ENCODE results near the gene DEPDC4. TPM values are rescaled to one million over a fixed set of nuclear protein-coding genes. Genes with fewer than 3 reads are reported as not detected.

DEPDC4 gene
- total RNA-seq, 1 donor from 2014 or later: 1.7 TPM

DNA sequence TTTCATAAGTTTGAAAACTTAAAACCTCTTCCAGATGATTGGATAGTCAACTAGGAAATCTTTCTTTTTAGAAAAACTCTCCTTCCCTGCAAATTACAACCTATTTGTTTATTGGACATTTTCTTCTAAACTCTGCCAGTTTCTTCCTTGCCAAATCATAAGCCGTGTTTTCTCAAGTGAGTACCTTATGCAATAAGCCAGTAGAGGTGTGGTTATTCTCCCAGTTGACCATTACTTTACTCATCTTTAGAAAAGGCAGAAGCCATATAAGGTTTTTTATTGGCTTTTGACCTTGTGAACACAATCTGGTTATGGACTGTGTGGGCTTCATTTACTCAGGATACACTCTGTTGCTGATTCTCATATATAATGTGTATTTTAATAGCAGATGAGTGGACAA lies 51.7 kb downstream of the DEPDC4 start:
- Histone ChIP-seq H3K79me2 (ENCODE audit: insufficient read depth, low read length) (no peaks in the 10 kb centered on the region), H3K9me3 (ENCODE audit: insufficient read depth, low read depth, low read length) (no peaks in the 10 kb centered on the region), H4K20me1 (ENCODE audit: insufficient read depth, low read length) (no peaks in the 10 kb centered on the region), H3K36me3 (ENCODE audit: insufficient read depth, low read length) (peaks cover 18% of the 10 kb centered on the region), H3K9ac (ENCODE audit: low read length) (no peak overlapping the region), H3K27ac (ENCODE audit: low read depth, low read length) (no peak overlapping the region), H3K4me1 (ENCODE audit: insufficient read depth, low read length) (no peaks in the 10 kb centered on the region), H2AFZ (ENCODE audit: low read depth, low read length) (no peak overlapping the region), H3K4me2 (ENCODE audit: low read length) (no peak overlapping the region), H3K27me3 (ENCODE audit: insufficient read depth, low read length) (no peaks in the 10 kb centered on the region), H3K4me3 (ENCODE audit: insufficient read depth, low read depth, low read length) (no peak overlapping the region)
- Mint-ChIP-seq H3K27ac (ENCODE audit: unreplicated experiment) (no peak overlapping the region), H3K9me3 (ENCODE audit: unreplicated experiment) (no peaks in the 10 kb centered on the region), H3K27me3 (ENCODE audit: low read depth, unreplicated experiment) (no peaks in the 10 kb centered on the region), H3K36me3 (ENCODE audit: low read depth, unreplicated experiment) (peaks cover 2% of the 10 kb centered on the region), H3K4me1 (ENCODE audit: low read depth, unreplicated experiment) (no peaks in the 10 kb centered on the region), H3K4me3 (ENCODE audit: unreplicated experiment) (no peak overlapping the region)
- TF ChIP-seq EZH2 (IDR thresholded peaks at IDR 0.05; ENCODE audit: insufficient read depth, low read length): no peak
- TF ChIP-seq, protein P1, sequence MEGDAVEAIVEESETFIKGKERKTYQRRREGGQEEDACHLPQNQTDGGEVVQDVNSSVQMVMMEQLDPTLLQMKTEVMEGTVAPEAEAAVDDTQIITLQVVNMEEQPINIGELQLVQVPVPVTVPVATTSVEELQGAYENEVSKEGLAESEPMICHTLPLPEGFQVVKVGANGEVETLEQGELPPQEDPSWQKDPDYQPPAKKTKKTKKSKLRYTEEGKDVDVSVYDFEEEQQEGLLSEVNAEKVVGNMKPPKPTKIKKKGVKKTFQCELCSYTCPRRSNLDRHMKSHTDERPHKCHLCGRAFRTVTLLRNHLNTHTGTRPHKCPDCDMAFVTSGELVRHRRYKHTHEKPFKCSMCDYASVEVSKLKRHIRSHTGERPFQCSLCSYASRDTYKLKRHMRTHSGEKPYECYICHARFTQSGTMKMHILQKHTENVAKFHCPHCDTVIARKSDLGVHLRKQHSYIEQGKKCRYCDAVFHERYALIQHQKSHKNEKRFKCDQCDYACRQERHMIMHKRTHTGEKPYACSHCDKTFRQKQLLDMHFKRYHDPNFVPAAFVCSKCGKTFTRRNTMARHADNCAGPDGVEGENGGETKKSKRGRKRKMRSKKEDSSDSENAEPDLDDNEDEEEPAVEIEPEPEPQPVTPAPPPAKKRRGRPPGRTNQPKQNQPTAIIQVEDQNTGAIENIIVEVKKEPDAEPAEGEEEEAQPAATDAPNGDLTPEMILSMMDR (IDR thresholded peaks at IDR 0.05; ENCODE audit: insufficient read depth, low read depth, low read length): no peak
- DNase-seq (ENCODE audit: low read depth) (no peak), FAIRE-seq (no peak)

DNA sequence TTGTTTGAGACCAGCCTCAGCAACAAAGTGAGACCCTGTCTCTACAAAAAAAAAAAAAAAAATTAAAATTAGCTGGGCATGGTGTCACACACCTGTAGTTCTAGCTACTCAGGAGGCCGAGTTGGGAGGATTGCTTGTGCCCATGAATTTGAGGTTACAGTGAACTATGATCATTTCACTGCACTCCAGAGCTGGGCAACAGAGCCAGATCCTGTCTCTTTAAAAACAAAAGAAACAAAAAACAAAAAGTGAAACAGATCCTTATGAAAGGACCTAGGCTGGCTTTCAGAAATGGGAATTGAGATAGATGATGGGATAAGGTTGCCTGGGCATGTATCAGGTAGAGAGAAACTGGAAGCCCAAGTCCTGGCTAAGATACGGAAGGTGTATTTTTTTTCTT lies 52.4 kb downstream of the DEPDC4 start:
- H3K36me3 Mint-ChIP-seq (ENCODE audit: low read depth, unreplicated experiment): peaks cover 2% of the 10 kb centered on the region
- H3K9me3 ChIP-seq (ENCODE audit: insufficient read depth, low read depth, low read length): no peaks in the 10 kb centered on the region
- H3K4me1 Mint-ChIP-seq (ENCODE audit: low read depth, unreplicated experiment): no peaks in the 10 kb centered on the region
- H3K79me2 ChIP-seq (ENCODE audit: insufficient read depth, low read length): no peaks in the 10 kb centered on the region
- no peak overlapping the region for H3K4me3 Mint-ChIP-seq (ENCODE audit: unreplicated experiment)
- H3K4me3 ChIP-seq (ENCODE audit: insufficient read depth, low read depth, low read length): no peak overlapping the region
- no peak for DNase-seq (ENCODE audit: low read depth)
- no peak overlapping the region for H3K9ac ChIP-seq (ENCODE audit: low read length)
- no peaks in the 10 kb centered on the region for H3K27me3 ChIP-seq (ENCODE audit: insufficient read depth, low read length)
- no peak overlapping the region for H2AFZ ChIP-seq (ENCODE audit: low read depth, low read length)
- FAIRE-seq: no peak
- H3K27ac ChIP-seq (ENCODE audit: low read depth, low read length): no peak overlapping the region
- peaks cover 15% of the 10 kb centered on the region for H3K36me3 ChIP-seq (ENCODE audit: insufficient read depth, low read length)
- no peak overlapping the region for H3K27ac Mint-ChIP-seq (ENCODE audit: unreplicated experiment)
- no peaks in the 10 kb centered on the region for H3K4me1 ChIP-seq (ENCODE audit: insufficient read depth, low read length)
- no peak for TF ChIP-seq EZH2 (IDR thresholded peaks at IDR 0.05; ENCODE audit: insufficient read depth, low read length)
- H3K4me2 ChIP-seq (ENCODE audit: low read length): no peak overlapping the region
- no peaks in the 10 kb centered on the region for H3K27me3 Mint-ChIP-seq (ENCODE audit: low read depth, unreplicated experiment)
- no peaks in the 10 kb centered on the region for H3K9me3 Mint-ChIP-seq (ENCODE audit: unreplicated experiment)
- H4K20me1 ChIP-seq (ENCODE audit: insufficient read depth, low read length): no peaks in the 10 kb centered on the region

DNA sequence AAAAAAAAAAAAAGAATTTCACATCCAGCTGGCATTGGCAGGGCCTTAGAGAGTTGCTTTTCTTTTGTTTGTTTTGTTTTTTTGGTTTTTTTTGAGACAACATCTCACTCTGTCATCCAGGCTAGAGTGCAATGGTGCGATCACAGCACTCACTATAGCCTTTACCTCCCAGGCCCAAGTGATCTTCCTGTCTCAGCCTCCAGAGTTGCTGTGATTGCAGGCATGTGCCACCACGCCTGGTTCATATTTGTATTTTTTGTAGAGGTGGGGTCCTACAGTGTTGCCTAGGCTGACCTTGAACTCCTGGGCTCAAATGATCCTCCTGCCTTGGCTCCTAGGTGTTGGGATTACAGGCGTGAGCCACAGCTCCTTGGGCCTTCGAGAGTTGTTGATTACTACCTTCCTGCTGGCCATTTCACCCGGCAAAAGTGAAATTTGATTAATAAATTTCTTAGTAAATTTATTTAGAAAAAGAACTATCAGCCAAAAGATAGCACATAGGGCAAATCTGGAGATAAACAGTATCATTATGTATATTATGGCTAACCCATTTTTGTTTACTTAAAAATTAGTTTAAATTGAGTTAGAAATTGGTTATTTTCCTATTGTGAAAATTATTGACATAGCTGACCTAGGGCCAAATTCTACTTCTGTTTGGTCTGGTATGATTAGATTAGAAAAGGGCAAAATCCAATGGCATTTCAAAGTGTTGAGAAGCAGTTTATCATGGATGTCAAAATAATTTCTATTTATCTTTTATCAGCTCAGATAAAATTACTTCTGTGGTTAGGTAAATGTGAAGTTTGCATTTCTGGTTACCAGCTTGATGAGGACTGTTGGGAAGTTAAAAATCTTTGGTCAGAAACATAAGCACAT lies 53.6 kb downstream of the DEPDC4 start:
- TF ChIP-seq, protein P1 (IDR thresholded peaks at IDR 0.05; ENCODE audit: insufficient read depth, low read depth, low read length): no peak
- no peak for TF ChIP-seq EZH2 (IDR thresholded peaks at IDR 0.05; ENCODE audit: insufficient read depth, low read length)
- H3K27ac Mint-ChIP-seq (ENCODE audit: unreplicated experiment): no peak overlapping the region
- no peaks in the 10 kb centered on the region for H3K9me3 ChIP-seq (ENCODE audit: insufficient read depth, low read depth, low read length)
- no peaks in the 10 kb centered on the region for H3K4me1 ChIP-seq (ENCODE audit: insufficient read depth, low read length)
- no peaks in the 10 kb centered on the region for H3K79me2 ChIP-seq (ENCODE audit: insufficient read depth, low read length)
- no peak overlapping the region for H3K27ac ChIP-seq (ENCODE audit: low read depth, low read length)
- no peaks in the 10 kb centered on the region for H3K9me3 Mint-ChIP-seq (ENCODE audit: unreplicated experiment)
- H4K20me1 ChIP-seq (ENCODE audit: insufficient read depth, low read length): no peaks in the 10 kb centered on the region
- DNase-seq (ENCODE audit: low read depth) (no peak), FAIRE-seq (no peak)
- no peak overlapping the region for H2AFZ ChIP-seq (ENCODE audit: low read depth, low read length)
- no peaks in the 10 kb centered on the region for H3K27me3 Mint-ChIP-seq (ENCODE audit: low read depth, unreplicated experiment)
- no peaks in the 10 kb centered on the region for H3K4me1 Mint-ChIP-seq (ENCODE audit: low read depth, unreplicated experiment)
- H3K36me3 Mint-ChIP-seq (ENCODE audit: low read depth, unreplicated experiment): peaks cover 7% of the 10 kb centered on the region
- no peak overlapping the region for H3K4me2 ChIP-seq (ENCODE audit: low read length)
- H3K9ac ChIP-seq (ENCODE audit: low read length): no peak overlapping the region
- peaks cover 18% of the 10 kb centered on the region for H3K36me3 ChIP-seq (ENCODE audit: insufficient read depth, low read length)
- H3K27me3 ChIP-seq (ENCODE audit: insufficient read depth, low read length): no peaks in the 10 kb centered on the region
- no peak overlapping the region for H3K4me3 ChIP-seq (ENCODE audit: insufficient read depth, low read depth, low read length)
- no peak overlapping the region for H3K4me3 Mint-ChIP-seq (ENCODE audit: unreplicated experiment)

Data from astrocyte (in vitro differentiated cells and primary cell).